ENCODE results near the gene SETD4.
A peak's percentile ranks its signal among the peaks of the same experiment; 100 is the strongest.

The SETD4 gene

GRCh38 chr21:36080386-36080785, 20.1 kb upstream of the SETD4 start:
- Histone ChIP-seq H3K4me2 (ENCODE audit: low read length) (no peak overlapping the region), H3K4me1 (ENCODE audit: insufficient read depth, low read length, severe bottlenecking) (peaks cover 15% of the 10 kb centered on the region), H4K20me1 (ENCODE audit: insufficient read depth, low read length) (no peaks in the 10 kb centered on the region), H3K9me3 (ENCODE audit: low read length) (no peaks in the 10 kb centered on the region), H3K9me2 (ENCODE audit: low read depth, low read length) (no peaks in the 10 kb centered on the region), H3K4me3 (ENCODE audit: low read depth, low read length, poor library complexity, severe bottlenecking) (no peak overlapping the region), H3K27ac (ENCODE audit: low read depth, low read length, poor library complexity, severe bottlenecking) (no peak overlapping the region), H3F3A (ENCODE audit: insufficient read depth, low read length) (no peaks in the 10 kb centered on the region), H3K79me2 (ENCODE audit: insufficient read depth, low read length) (no peaks in the 10 kb centered on the region), H3K36me3 (ENCODE audit: insufficient read depth, low read length) (no peaks in the 10 kb centered on the region), H3K9ac (ENCODE audit: low read length) (no peak overlapping the region), H3K27me3 (ENCODE audit: insufficient read depth, low read length) (no peaks in the 10 kb centered on the region), H2AFZ (ENCODE audit: low read length) (no peak overlapping the region)
- no peak for TF ChIP-seq CTCF (IDR thresholded peaks at IDR 0.05; ENCODE audit: low read length)
- no peak for TF ChIP-seq EZH2 (IDR thresholded peaks at IDR 0.05; ENCODE audit: borderline replicate concordance, low read length)

- Histone ChIP-seq H3K4me1 (ENCODE audit: insufficient read depth, low read length, severe bottlenecking) (peaks cover 15% of the 10 kb centered on the region), H3K9ac (ENCODE audit: low read length) (no peak overlapping the region), H3K4me3 (ENCODE audit: low read depth, low read length, poor library complexity, severe bottlenecking) (no peak overlapping the region), H3F3A (ENCODE audit: insufficient read depth, low read length) (no peaks in the 10 kb centered on the region), H2AFZ (ENCODE audit: low read length) (no peak overlapping the region), H3K4me2 (ENCODE audit: low read length) (no peak overlapping the region), H3K27me3 (ENCODE audit: insufficient read depth, low read length) (no peaks in the 10 kb centered on the region), H3K79me2 (ENCODE audit: insufficient read depth, low read length) (no peaks in the 10 kb centered on the region), H3K9me3 (ENCODE audit: low read length) (no peaks in the 10 kb centered on the region), H3K9me2 (ENCODE audit: low read depth, low read length) (no peaks in the 10 kb centered on the region), H3K27ac (ENCODE audit: low read depth, low read length, poor library complexity, severe bottlenecking) (no peak overlapping the region), H3K36me3 (ENCODE audit: insufficient read depth, low read length) (no peaks in the 10 kb centered on the region), H4K20me1 (ENCODE audit: insufficient read depth, low read length) (no peaks in the 10 kb centered on the region)
- TF ChIP-seq CTCF (IDR thresholded peaks at IDR 0.05; ENCODE audit: low read length) (no peak), EZH2 (IDR thresholded peaks at IDR 0.05; ENCODE audit: borderline replicate concordance, low read length) (no peak)
Measured at GRCh38 chr21:36079671-36080070, 19.3 kb upstream of the SETD4 start.

DNA sequence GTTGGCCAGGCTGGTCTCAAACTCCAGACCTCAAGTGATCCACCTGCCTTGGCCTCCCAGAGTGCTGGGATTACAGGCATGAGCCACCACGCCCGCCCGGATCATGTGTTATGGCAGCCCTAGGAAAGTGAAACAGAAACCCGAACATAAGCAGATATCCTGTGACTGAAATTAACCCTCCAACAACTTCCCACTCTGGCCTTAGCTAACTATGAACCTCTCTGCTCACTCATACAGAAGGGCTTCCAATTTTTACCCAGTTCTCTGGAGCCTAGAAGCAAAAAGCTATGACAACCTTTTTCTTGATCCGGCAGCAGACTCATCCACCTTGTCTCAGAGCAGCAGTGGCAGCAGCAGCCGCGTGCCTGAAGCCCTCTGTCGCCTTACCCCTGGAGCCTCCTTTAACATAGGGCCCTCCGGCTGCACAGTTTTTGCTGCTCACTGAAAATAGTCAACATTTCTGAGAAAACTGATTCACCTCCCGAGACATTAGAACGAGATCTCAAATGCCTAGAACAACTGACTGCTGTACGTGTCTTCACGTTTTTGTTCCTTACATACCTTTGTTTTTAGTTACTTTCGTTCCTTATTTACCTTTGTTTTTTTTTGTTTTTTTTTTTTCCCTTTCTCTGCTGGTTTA, 18.8 kb upstream of the SETD4 start:
- TF ChIP-seq CTCF (IDR thresholded peaks at IDR 0.05; ENCODE audit: low read length) (no peak), EZH2 (IDR thresholded peaks at IDR 0.05; ENCODE audit: borderline replicate concordance, low read length) (no peak)
- Histone ChIP-seq H4K20me1 (ENCODE audit: insufficient read depth, low read length) (no peaks in the 10 kb centered on the region), H3F3A (ENCODE audit: insufficient read depth, low read length) (no peaks in the 10 kb centered on the region), H3K9me2 (ENCODE audit: low read depth, low read length) (no peaks in the 10 kb centered on the region), H3K9ac (ENCODE audit: low read length) (no peak overlapping the region), H3K9me3 (ENCODE audit: low read length) (no peaks in the 10 kb centered on the region), H3K4me3 (ENCODE audit: low read depth, low read length, poor library complexity, severe bottlenecking) (no peak overlapping the region), H3K36me3 (ENCODE audit: insufficient read depth, low read length) (no peaks in the 10 kb centered on the region), H3K79me2 (ENCODE audit: insufficient read depth, low read length) (no peaks in the 10 kb centered on the region), H3K4me2 (ENCODE audit: low read length) (peak overlapping the region; percentile 33), H2AFZ (ENCODE audit: low read length) (peak overlapping the region; percentile 47; the same call in 1 of the 2 replicates), H3K4me1 (ENCODE audit: insufficient read depth, low read length, severe bottlenecking) (peaks cover 15% of the 10 kb centered on the region), H3K27ac (ENCODE audit: low read depth, low read length, poor library complexity, severe bottlenecking) (no peak overlapping the region), H3K27me3 (ENCODE audit: insufficient read depth, low read length) (no peaks in the 10 kb centered on the region)

Measured in OCI-LY1 (cell line).